ENCODE data around the gene IL17RB. TPM values are rescaled to one million over a fixed set of nuclear protein-coding genes. Genes with fewer than 3 reads are reported as not detected.

IL17RB gene
- total RNA-seq, 4 donors from 2014 or later: 0.71 to 2.5 (median 1.6) TPM

DNA sequence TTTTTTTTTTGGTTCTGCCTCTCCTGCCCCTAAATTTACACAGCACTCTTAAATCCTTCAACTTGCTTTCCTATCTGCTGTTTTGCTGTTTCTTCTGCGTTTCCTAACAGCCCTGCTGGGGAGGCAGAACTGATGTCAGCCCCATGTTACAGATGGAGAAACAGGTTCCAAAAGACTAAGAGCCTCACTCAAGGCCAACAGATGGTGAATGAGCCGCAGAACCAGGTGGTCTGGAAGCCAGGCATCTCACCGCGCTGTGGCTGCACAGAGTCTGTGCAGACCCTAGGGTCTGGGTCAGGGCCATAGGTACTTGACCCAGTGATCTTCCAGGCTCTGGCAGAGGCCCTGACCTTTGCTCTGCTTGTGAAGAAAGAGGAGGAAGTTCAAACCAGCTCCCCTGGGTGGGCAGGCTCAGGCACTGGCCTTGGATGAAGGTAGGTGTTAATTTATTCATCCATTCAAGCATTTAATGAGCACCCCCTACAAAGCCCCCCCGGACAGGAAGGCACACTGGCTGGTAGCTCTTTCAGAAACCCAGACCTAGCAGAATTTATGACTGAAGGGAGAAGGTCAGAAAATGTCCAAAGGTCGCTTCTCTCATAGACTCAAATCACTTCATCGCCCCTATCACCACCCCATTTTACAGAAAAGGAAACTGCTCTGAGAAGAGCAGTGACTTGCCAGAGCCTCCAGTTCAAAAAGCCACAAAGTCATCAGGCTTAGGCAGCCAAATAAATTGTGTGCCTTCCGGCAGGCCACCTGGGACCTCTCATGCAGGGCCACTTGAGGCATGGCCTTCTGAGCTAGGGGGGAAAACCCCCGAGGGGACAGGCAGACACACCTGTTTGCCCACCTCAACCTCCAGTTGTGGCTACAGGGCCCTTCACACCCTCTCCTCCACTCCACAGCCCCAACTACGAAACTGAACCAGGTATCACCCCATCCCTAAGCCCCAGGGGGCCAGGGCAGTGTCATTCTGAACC, 2.9 kb upstream of the IL17RB start:
- intact Hi-C loops (cut with DNase I): no loop called here
- no peaks in the 10 kb centered on the region for H3K9me3 ChIP-seq
- peak overlapping the region; percentile 55 to 89 (median 77) for H3K27ac ChIP-seq
- WGBS, 2 donors: 79 to 81% methylated on average over 9 to 10 of the region's 10 CpGs
- no peaks in the 10 kb centered on the region for H3K27me3 ChIP-seq
- no peak for DNase-seq
- TF ChIP-seq, protein P1, sequence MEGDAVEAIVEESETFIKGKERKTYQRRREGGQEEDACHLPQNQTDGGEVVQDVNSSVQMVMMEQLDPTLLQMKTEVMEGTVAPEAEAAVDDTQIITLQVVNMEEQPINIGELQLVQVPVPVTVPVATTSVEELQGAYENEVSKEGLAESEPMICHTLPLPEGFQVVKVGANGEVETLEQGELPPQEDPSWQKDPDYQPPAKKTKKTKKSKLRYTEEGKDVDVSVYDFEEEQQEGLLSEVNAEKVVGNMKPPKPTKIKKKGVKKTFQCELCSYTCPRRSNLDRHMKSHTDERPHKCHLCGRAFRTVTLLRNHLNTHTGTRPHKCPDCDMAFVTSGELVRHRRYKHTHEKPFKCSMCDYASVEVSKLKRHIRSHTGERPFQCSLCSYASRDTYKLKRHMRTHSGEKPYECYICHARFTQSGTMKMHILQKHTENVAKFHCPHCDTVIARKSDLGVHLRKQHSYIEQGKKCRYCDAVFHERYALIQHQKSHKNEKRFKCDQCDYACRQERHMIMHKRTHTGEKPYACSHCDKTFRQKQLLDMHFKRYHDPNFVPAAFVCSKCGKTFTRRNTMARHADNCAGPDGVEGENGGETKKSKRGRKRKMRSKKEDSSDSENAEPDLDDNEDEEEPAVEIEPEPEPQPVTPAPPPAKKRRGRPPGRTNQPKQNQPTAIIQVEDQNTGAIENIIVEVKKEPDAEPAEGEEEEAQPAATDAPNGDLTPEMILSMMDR (IDR thresholded peaks at IDR 0.05): no peak
- no peak for TF ChIP-seq POLR2A (IDR thresholded peaks at IDR 0.05)
- no peak overlapping the region for H3K4me3 ChIP-seq (replicated peaks in 1 of 3)
- no peaks in the 10 kb centered on the region for H3K36me3 ChIP-seq
- peaks cover 24 to 37% of the 10 kb centered on the region in 2 donors for H3K4me1 ChIP-seq

DNA sequence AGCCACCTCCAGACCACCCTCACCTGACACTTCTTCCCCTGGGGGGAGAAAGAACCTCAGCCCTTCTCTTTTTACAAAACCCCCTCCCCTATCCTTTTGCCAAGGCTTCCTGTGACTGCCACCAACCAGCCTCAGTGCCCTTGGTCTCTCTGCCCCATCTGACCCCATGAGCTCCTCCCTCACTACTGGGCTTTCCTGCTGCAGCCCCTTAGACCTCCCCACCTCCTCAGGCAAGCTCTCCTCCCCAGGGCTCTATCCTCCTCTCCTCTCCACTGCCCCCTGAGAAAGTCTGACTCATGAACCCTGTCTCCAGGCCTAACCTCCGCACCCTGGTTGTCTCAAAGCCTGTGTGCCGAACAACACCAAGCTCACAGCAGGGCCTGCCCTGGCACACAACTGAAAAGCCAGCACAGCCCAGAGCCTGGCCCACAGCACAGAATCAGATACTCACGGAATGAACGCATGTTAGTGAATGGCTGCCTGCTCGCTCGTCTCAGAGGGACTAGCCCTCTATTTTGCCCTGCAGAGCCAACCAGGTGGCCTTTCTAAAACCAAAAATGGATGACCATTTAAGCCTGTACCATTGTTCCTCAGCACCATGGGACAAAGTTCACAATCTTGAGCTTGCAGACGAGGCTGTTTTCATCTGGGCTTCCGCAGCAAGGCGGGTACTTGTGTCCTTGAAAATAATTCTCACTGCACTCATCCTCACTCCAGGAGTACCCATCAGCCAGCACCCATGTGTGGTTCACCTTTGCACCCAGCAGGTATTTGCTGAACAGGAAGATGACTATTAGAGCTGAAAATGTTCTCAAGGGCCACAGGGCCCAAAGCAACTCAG, 1.9 kb upstream of the IL17RB start:
- Histone ChIP-seq H3K27ac (peak overlapping the region in 2 of 3 donors; percentile 77 to 89), H3K4me1 (peaks cover 24 to 37% of the 10 kb centered on the region in 2 donors), H3K9me3 (no peaks in the 10 kb centered on the region), H3K36me3 (no peaks in the 10 kb centered on the region), H3K27me3 (no peaks in the 10 kb centered on the region), H3K4me3 (replicated peaks in 1 of 3) (no peak overlapping the region)
- no peak for DNase-seq
- TF ChIP-seq, protein P1 (IDR thresholded peaks at IDR 0.05): no peak
- WGBS, 2 donors: 97 to 99% methylated on average over 9 of the region's 9 CpGs
- intact Hi-C loops (cut with DNase I): no loop called here

DNA sequence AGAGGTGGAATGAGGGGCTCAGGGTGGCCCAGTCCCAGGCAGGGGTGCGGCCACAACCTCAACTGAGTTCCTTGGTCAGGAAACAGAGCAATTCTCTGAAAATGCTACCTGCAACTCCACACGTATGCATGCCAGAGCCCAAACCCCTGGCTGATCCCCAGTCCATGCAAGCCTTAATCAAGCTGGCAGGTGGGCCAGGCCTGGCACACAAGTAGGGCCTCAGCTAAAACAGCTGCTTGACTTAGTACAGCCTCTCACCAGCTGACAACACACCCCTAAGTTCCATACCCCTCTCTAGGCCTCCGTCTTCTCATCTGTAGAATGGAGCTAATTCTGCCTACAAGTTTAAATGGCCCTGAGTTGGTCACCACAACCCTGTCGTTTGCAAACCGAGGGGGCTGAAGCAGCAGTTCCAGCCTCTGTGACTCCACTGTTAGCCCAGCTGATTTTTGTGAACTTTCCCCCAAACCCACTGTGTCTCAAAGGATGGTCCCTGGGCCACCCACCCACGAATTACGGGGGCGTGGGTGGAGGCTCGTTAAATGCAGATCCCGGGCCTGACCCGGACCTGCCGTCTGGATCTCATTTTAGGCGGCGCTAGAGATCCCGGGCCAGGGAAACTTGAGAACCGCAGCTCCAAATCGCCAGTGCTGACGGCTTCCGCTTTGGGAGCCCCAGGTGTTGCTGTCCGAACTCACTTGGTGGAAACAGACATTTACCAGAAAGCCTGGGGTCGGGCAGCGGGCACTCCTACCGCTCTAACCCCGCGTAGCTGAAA, 1.1 kb upstream of the IL17RB start:
- peak overlapping the region; percentile 5 to 80 (median 75) for H3K27ac ChIP-seq
- no peaks in the 10 kb centered on the region for H3K27me3 ChIP-seq
- TF ChIP-seq, protein P1 (IDR thresholded peaks at IDR 0.05): peak in 4 of 6 experiments; percentile 15 to 43 (median 21)
- TF ChIP-seq POLR2A (IDR thresholded peaks at IDR 0.05): no peak
- peak overlapping the region; percentile 24 to 71 (median 59) for H3K4me3 ChIP-seq (replicated peaks in 1 of 3)
- peaks cover 24 to 37% of the 10 kb centered on the region in 2 donors for H3K4me1 ChIP-seq
- no peaks in the 10 kb centered on the region for H3K36me3 ChIP-seq
- DNase-seq: peak; percentile 66 to 73
- intact Hi-C loops (cut with DNase I): no loop called here
- no peaks in the 10 kb centered on the region for H3K9me3 ChIP-seq
- WGBS, 2 donors: 27 to 89% methylated on average over 5 to 14 of the region's 25 CpGs

DNA sequence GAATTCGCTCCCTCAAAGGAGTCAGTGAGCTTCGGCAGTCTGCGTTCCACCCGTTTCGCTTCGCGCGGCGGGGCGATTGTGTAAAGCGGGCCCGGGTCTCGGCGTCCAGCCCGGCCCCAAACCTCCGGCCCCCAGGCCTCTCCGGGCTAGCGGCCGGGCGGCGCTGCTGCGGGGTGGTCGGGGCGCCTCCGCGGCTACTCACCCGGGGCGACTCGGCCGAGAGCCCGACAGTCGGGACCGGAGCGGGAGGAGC, 561 bp upstream of the IL17RB start:
- no peaks in the 10 kb centered on the region for H3K9me3 ChIP-seq
- no peak for DNase-seq
- no CpG with 5 or more reads among the region's 34 CpGs for WGBS, 2 donors
- H3K36me3 ChIP-seq: no peaks in the 10 kb centered on the region
- TF ChIP-seq, protein P1 (IDR thresholded peaks at IDR 0.05): no peak
- no peak for TF ChIP-seq POLR2A (IDR thresholded peaks at IDR 0.05)
- H3K4me1 ChIP-seq: peaks cover 24 to 37% of the 10 kb centered on the region in 2 donors
- no peaks in the 10 kb centered on the region for H3K27me3 ChIP-seq
- H3K27ac ChIP-seq: peak overlapping the region; percentile 5 to 80 (median 75)
- intact Hi-C loops (cut with DNase I): no loop called here
- peak overlapping the region; percentile 24 to 71 (median 59) for H3K4me3 ChIP-seq (replicated peaks in 1 of 3)
